ENCODE results near the gene B3GNT4. TPM values are rescaled to one million over a fixed set of nuclear protein-coding genes. Genes with fewer than 3 reads are reported as not detected.

Gene B3GNT4
- total and polyA plus RNA-seq, 4 experiments from 2014 or later: 0.10 to 1.4 (median 0.93) TPM; not detected in 1

DNA sequence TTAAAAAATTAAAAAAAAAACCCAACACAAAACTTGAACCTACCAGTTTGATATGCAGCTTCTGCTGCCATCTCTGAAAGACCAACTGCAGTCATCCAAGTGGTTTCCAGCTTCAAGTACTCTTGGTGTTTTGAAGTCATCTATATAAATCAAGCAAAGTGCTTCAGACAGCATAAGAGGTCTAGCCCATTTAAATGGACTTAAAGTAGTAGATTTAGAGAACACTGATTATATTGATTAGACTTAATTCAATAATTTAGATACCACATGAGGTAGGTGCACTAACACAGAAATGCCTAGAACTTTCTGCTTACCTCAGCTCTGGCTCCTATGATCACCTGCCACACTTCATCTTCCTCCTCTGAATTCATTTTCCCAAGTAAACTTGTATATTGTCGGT, 12.9 kb downstream of the B3GNT4 start:
- POLR2A ChIA-PET (ENCODE audit: partially characterized antibody): interaction anchor here (0.9 to 2.6 kb wide), 2 partner anchors 9 kb away, joined by 3 to 7 read pairs; partner anchors contain the start of gene DIABLO
- Histone ChIP-seq H3K27me3 (ENCODE audit: insufficient read depth, low read length) (no peaks in the 10 kb centered on the region), H3K9me3 (ENCODE audit: control insufficient read depth in 1 of 2, low read length in 2 of 2) (no peaks in the 10 kb centered on the region), H3K4me3 (ENCODE audit: low read length in 2 of 2) (no peak overlapping the region), H3K4me1 (ENCODE audit: insufficient read depth, low read length) (no peaks in the 10 kb centered on the region), H3K36me3 (ENCODE audit: insufficient read depth, low read length) (peaks cover 56% of the 10 kb centered on the region), H3K27ac (ENCODE audit: low read depth, low read length) (no peak overlapping the region)
- Mint-ChIP-seq H3K4me3 (no peak overlapping the region), H3K9me3 (no peaks in the 10 kb centered on the region), H3K27ac (peak overlapping the region in 1 of 7 donors; percentile 15), H3K4me1 (peaks cover 3 to 10% (median 6%) of the 10 kb centered on the region in 4 donors), H3K36me3 (peaks cover 32 to 49% of the 10 kb centered on the region in 2 donors), H3K27me3 (no peaks in the 10 kb centered on the region)
- CTCF ChIA-PET (ENCODE audit: partially characterized antibody): interaction anchor here (1.3 to 3.1 kb wide), 3 partner anchors 8 to 161 kb away, joined by 3 to 9 read pairs (median 4); no protein-coding TSS in a partner anchor
- intact Hi-C loops (cut with micrococcal nuclease): no loop called here
- no peak for DNase-seq

DNA sequence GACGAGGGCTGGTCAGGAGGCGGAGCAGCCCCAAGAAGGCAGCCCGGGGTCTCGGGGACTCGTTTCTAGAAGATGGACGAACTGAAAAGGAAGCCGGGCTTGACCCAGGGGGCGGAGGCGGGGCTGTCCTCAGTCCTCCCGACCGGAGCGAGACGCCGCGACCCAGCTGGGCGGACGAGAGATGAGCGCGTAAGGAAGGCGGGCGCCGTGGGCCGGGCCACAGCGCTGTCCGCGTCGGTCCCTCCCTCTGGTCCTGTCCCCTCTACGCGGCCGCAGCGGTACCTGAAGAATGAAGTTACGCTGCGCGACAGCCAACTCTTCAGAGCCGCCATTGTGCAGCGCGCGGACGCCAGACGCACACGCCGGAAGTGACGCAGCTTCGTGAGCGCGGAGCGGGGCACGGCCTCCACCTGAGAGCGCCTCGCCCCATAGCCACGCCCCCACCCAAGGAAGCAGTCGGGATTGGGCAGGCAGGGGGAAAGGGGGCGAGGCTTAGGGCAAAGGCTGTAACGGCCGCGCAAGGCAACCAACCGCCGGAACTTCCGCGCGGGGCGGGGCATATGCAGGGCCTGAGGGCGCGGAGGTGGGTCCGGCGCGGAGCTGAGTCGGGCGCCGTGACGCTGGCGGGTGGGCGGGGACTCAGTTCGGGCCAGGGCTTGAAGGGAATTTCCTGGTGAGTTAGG, 22.3 kb downstream of the B3GNT4 start, which contains the start of gene DIABLO:
TSS of gene DIABLO (minus strand) at position 370 of the 683 bp plus-strand sequence. CDS start at position 332, 38 bp downstream.
- Histone ChIP-seq H3K9me3 (ENCODE audit: control insufficient read depth in 1 of 2, low read length in 2 of 2) (no peaks in the 10 kb centered on the region), H3K4me3 (ENCODE audit: low read length in 2 of 2) (peak within 1 kb of the TSS; percentile 63 to 76), H3K27me3 (ENCODE audit: insufficient read depth, low read length) (no peaks in the 10 kb centered on the region), H3K27ac (ENCODE audit: low read depth, low read length) (peak within 1 kb of the TSS; percentile 99), H3K36me3 (ENCODE audit: insufficient read depth, low read length) (peaks cover 24% of the 10 kb centered on the region), H3K4me1 (ENCODE audit: insufficient read depth, low read length) (peaks cover 36% of the 10 kb centered on the region)
- H3K36me3 Mint-ChIP-seq: peaks cover 17 to 45% of the 10 kb centered on the region in 2 donors
- ChIA-PET POLR2A (ENCODE audit: partially characterized antibody) (interaction anchor here (0.7 to 9.5 kb wide), 22 partner anchors 9 to 1139 kb away, joined by 3 to 155 read pairs (median 6); partner anchors contain the start of genes B3GNT4, CFAP251, DENR and KNTC1), CTCF (ENCODE audit: partially characterized antibody) (interaction anchor here (1.0 to 5.4 kb wide), 3 partner anchors 19 to 41 kb away, joined by 3 to 28 read pairs (median 10); partner anchors contain the start of gene B3GNT4)
- H3K9me3 Mint-ChIP-seq: no peaks in the 10 kb centered on the region
- peak; percentile 100 for DNase-seq
- peak within 1 kb of the TSS; percentile 90 to 98 (median 96) for H3K27ac Mint-ChIP-seq
- H3K4me3 Mint-ChIP-seq: peak within 1 kb of the TSS; percentile 88 to 93 (median 91)
- intact Hi-C loops (cut with micrococcal nuclease): loop anchor here (1.0 to 10.0 kb wide), 9 partner anchors 18 to 821 kb away; partner anchors contain the start of genes KNTC1, OGFOD2, RNF34 and VPS33A
- peaks cover 25 to 56% (median 39%) of the 10 kb centered on the region in 4 donors for H3K4me1 Mint-ChIP-seq
- H3K27me3 Mint-ChIP-seq: no peaks in the 10 kb centered on the region

DNA sequence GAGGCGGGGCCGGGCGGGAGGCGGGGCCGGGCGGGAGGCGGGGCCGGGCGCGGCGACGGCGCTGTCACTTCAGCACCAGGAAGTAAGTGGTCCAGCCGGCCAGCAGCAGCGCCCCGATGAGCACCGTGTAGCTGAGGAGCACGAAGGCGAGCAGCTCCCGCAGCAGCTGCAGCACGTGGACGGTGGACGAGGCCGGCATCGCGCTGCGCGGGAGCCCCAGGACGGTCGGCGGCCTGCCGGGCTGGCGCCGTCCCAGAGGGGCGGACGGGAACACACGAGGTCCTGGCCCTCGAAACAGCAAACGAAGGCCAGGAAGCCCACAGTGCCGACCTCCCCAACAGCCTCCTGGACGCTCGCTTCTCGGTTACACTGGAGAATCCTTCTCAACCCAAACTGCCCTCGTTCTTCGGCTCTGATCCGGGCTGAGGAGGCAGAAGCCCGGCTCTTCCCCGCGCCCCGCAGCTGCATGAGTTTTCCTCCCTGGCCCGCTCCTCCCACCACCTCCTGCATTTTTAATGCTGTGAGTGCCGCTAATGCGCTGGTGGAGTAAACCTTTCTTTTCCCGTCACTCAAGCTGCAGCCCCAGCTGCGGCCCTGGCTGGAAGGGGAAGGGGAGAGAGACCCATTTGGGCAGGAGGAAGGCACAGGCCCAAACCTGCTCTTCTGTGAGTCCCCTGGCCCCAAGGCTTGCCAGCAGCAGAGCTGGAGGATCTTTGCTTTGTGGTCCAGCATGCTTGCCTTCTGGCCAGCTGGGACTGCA, 23.0 kb downstream of the B3GNT4 start:
- ChIA-PET POLR2A (ENCODE audit: partially characterized antibody) (interaction anchor here (0.5 to 9.5 kb wide), 24 partner anchors 10 to 1139 kb away, joined by 3 to 155 read pairs (median 6); partner anchors contain the start of genes B3GNT4, CFAP251, DENR and KNTC1), CTCF (ENCODE audit: partially characterized antibody) (interaction anchor here (0.6 to 5.4 kb wide), 5 partner anchors 15 to 132 kb away, joined by 3 to 28 read pairs (median 3); partner anchors contain the start of gene B3GNT4)
- H3K27ac ChIP-seq (ENCODE audit: low read depth, low read length): no peak overlapping the region
- H3K27me3 ChIP-seq (ENCODE audit: insufficient read depth, low read length): no peaks in the 10 kb centered on the region
- Mint-ChIP-seq H3K9me3 (no peaks in the 10 kb centered on the region), H3K27me3 (no peaks in the 10 kb centered on the region), H3K4me1 (peaks cover 26 to 54% (median 37%) of the 10 kb centered on the region in 4 donors), H3K27ac (peak overlapping the region in 4 of 7 donors; percentile 17 to 92 (median 76)), H3K36me3 (peaks cover 20 to 45% of the 10 kb centered on the region in 2 donors), H3K4me3 (peak overlapping the region; percentile 72 to 93 (median 82))
- peaks cover 24% of the 10 kb centered on the region for H3K36me3 ChIP-seq (ENCODE audit: insufficient read depth, low read length)
- peak in 1 of 5 donors; percentile 9 for DNase-seq
- H3K4me1 ChIP-seq (ENCODE audit: insufficient read depth, low read length): peaks cover 36% of the 10 kb centered on the region
- intact Hi-C loops (cut with micrococcal nuclease): loop anchor here (1.0 to 10.0 kb wide), 9 partner anchors 18 to 822 kb away; partner anchors contain the start of genes KNTC1, OGFOD2, RNF34 and VPS33A
- H3K9me3 ChIP-seq (ENCODE audit: control insufficient read depth in 1 of 2, low read length in 2 of 2): no peaks in the 10 kb centered on the region
- H3K4me3 ChIP-seq (ENCODE audit: low read length in 2 of 2): peak overlapping the region in 1 of 2 donors; percentile 63

DNA sequence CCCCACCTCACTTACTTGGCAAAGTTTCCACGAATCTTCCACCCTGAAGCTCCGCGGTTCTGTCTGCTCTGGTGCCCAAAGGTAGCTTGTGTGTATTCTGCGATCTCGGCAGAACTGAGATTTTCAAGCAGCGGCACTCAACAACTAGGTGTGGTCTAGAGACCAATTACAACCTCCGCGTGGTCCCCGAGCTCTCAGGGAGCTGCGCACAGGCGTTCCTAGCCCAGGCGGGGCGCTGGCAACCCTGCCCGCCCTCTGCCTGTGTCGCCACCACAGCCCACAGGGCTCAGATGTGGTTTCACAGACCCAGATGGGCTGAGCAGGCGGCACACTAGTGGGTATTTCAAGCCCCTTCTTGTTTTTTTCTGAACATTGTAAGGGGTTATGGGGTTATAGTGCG, 23.8 kb downstream of the B3GNT4 start:
- Histone ChIP-seq H3K27ac (ENCODE audit: low read depth, low read length) (peak overlapping the region; percentile 34), H3K36me3 (ENCODE audit: insufficient read depth, low read length) (peaks cover 25% of the 10 kb centered on the region), H3K27me3 (ENCODE audit: insufficient read depth, low read length) (no peaks in the 10 kb centered on the region), H3K9me3 (ENCODE audit: control insufficient read depth in 1 of 2, low read length in 2 of 2) (no peaks in the 10 kb centered on the region), H3K4me3 (ENCODE audit: low read length in 2 of 2) (peak overlapping the region in 1 of 2 donors; percentile 63), H3K4me1 (ENCODE audit: insufficient read depth, low read length) (peaks cover 36% of the 10 kb centered on the region)
- H3K9me3 Mint-ChIP-seq: no peaks in the 10 kb centered on the region
- intact Hi-C loops (cut with micrococcal nuclease): loop anchor here (2.0 to 10.0 kb wide), 3 partner anchors 747 to 823 kb away; partner anchors contain the start of genes OGFOD2 and RNF34
- peak overlapping the region; percentile 70 to 93 (median 79) for H3K27ac Mint-ChIP-seq
- H3K27me3 Mint-ChIP-seq: no peaks in the 10 kb centered on the region
- H3K4me1 Mint-ChIP-seq: peaks cover 26 to 48% (median 37%) of the 10 kb centered on the region in 4 donors
- ChIA-PET CTCF (ENCODE audit: partially characterized antibody) (interaction anchor here (1.0 to 5.4 kb wide), 3 partner anchors 17 to 131 kb away, joined by 3 to 28 read pairs (median 10); no protein-coding TSS in a partner anchor), POLR2A (ENCODE audit: partially characterized antibody) (interaction anchor here (1.3 to 9.5 kb wide), 3 partner anchors 13 to 39 kb away, joined by 6 to 155 read pairs (median 68); partner anchors contain the start of gene VPS33A)
- peak; percentile 59 to 76 (median 61) for DNase-seq
- H3K4me3 Mint-ChIP-seq: peak overlapping the region; percentile 72 to 84 (median 81)
- peaks cover 21 to 46% of the 10 kb centered on the region in 2 donors for H3K36me3 Mint-ChIP-seq

DNA sequence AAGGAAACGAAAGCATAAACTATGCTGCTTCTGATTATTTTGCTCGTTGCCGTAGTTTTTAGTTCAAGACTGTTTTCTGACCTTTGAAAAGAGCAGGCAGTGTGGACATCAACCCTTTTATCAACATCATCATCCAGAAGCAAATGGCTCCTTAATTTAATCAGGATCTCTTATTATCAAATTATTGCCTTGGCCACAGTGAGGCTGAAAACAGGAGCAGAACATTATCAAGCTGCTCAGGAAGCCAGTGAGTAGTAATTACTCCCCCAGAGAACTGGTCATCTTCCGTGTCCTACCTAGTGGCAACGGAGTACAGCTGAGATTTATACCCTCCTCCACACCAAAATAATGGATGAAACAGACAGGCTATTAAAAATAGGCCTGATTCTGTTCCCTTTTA, 24.6 kb downstream of the B3GNT4 start:
- Mint-ChIP-seq H3K9me3 (no peaks in the 10 kb centered on the region), H3K27ac (peak overlapping the region; percentile 45 to 92 (median 71)), H3K4me3 (peak overlapping the region; percentile 37 to 84 (median 81)), H3K27me3 (no peaks in the 10 kb centered on the region), H3K36me3 (peaks cover 25 to 47% of the 10 kb centered on the region in 2 donors), H3K4me1 (peaks cover 23 to 44% (median 33%) of the 10 kb centered on the region in 4 donors)
- no peak for DNase-seq
- H3K27me3 ChIP-seq (ENCODE audit: insufficient read depth, low read length): no peaks in the 10 kb centered on the region
- no peak overlapping the region for H3K4me3 ChIP-seq (ENCODE audit: low read length in 2 of 2)
- peaks cover 36% of the 10 kb centered on the region for H3K4me1 ChIP-seq (ENCODE audit: insufficient read depth, low read length)
- intact Hi-C loops (cut with micrococcal nuclease): loop anchor here (5.0 to 10.0 kb wide), 2 partner anchors 761 to 823 kb away; partner anchors contain the start of gene RNF34
- POLR2A ChIA-PET (ENCODE audit: partially characterized antibody): interaction anchor here (0.9 to 9.5 kb wide), 2 partner anchors 16 to 29 kb away, joined by 3 to 155 read pairs; no protein-coding TSS in a partner anchor
- H3K36me3 ChIP-seq (ENCODE audit: insufficient read depth, low read length): peaks cover 31% of the 10 kb centered on the region
- no peaks in the 10 kb centered on the region for H3K9me3 ChIP-seq (ENCODE audit: control insufficient read depth in 1 of 2, low read length in 2 of 2)
- peak overlapping the region; percentile 34 for H3K27ac ChIP-seq (ENCODE audit: low read depth, low read length)
- CTCF ChIA-PET (ENCODE audit: partially characterized antibody): interaction anchor here (5.4 kb wide), 1 partner anchor 16 kb away, joined by 28 read pairs; no protein-coding TSS in a partner anchor

DNA sequence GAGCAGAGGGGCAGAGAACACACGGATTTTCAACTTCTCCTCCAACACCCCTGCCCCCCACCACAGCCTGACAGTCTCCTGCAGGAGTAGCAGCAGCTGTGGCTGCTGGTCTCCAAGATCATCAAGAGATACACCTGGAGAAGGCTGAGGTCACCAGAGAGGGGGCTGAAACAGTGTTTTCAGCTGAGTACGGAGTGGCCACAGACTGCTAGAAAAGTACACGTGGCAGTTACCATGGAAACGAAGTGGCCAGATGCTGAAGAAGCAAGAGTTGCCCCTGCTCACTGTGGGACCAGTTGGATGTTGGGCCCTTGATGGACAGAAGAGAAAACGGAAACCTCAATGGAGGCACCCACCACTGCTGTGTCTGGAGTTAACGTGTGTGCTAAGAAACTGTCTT, 27.3 kb downstream of the B3GNT4 start:
- no peaks in the 10 kb centered on the region for H3K27me3 ChIP-seq (ENCODE audit: insufficient read depth, low read length)
- Mint-ChIP-seq H3K36me3 (peaks cover 32 to 56% of the 10 kb centered on the region in 2 donors), H3K27ac (no peak overlapping the region), H3K9me3 (no peaks in the 10 kb centered on the region), H3K27me3 (no peaks in the 10 kb centered on the region), H3K4me3 (no peak overlapping the region), H3K4me1 (peaks cover 13 to 27% (median 17%) of the 10 kb centered on the region in 4 donors)
- CTCF ChIA-PET (ENCODE audit: partially characterized antibody): interaction anchor here (1.2 to 3.4 kb wide), 2 partner anchors 13 to 27 kb away, joined by 3 to 12 read pairs; no protein-coding TSS in a partner anchor
- H3K4me3 ChIP-seq (ENCODE audit: low read length in 2 of 2): no peak overlapping the region
- H3K9me3 ChIP-seq (ENCODE audit: control insufficient read depth in 1 of 2, low read length in 2 of 2): no peaks in the 10 kb centered on the region
- no peak overlapping the region for H3K27ac ChIP-seq (ENCODE audit: low read depth, low read length)
- intact Hi-C loops (cut with micrococcal nuclease): no loop called here
- no peak for DNase-seq
- H3K36me3 ChIP-seq (ENCODE audit: insufficient read depth, low read length): peaks cover 53% of the 10 kb centered on the region
- H3K4me1 ChIP-seq (ENCODE audit: insufficient read depth, low read length): peaks cover 15% of the 10 kb centered on the region
- POLR2A ChIA-PET (ENCODE audit: partially characterized antibody): interaction anchor here (9.5 kb wide), 1 partner anchor 13 kb away, joined by 155 read pairs; no protein-coding TSS in a partner anchor
